Activated CD8-positive, alpha-beta memory T cell treated with anti-CD3 and anti-CD28 coated beads, Interleukin-2, amount 10 ng/mL, durations not matched to agents 7 days and 5 days (primary cell): ENCODE data around the gene EPB41L4B. TPM values are rescaled to one million over a fixed set of nuclear protein-coding genes. Genes with fewer than 3 reads are reported as not detected.
A peak's percentile ranks its signal among the peaks of the same experiment; 100 is the strongest.
"Not testable (repeated sequence)": the region's sequence is repeated elsewhere in the genome, so short reads cannot be mapped to it uniquely, and the experiment has no call there.

Experiments used
- ATAC-seq: fragments of 150-1000 bp; cut with Tn5 transposase; one replicate; pipeline ENCODE4 v1.10.0; 2021; ENCODE audit warnings: moderate library complexity
- CTCF ChIA-PET: fragments of 350-600 bp; sonication (Branson Sonifier 250); formaldehyde crosslinking; loops from one replicate; lab custom pipeline; 2021; ENCODE audit warnings: antibody characterized with exemption; lab: Charles Lee
- DNase-seq: peaks from one replicate; pipeline ENCODE4 v3.0.0-alpha.2; 2020
- H3K27ac Mint-ChIP-seq: one replicate; pipeline ENCODE4 v1.8.0; 2021; ENCODE audit warnings: mild to moderate bottlenecking, mixed read lengths
- H3K27me3 Mint-ChIP-seq: one replicate; pipeline ENCODE4 v1.8.0; 2021; ENCODE audit warnings: mixed read lengths
- H3K36me3 Mint-ChIP-seq: one replicate; pipeline ENCODE4 v1.8.0; 2021; ENCODE audit warnings: mild to moderate bottlenecking, mixed read lengths
- H3K4me1 Mint-ChIP-seq: one replicate; pipeline ENCODE4 v1.8.0; 2021; ENCODE audit warnings: mixed read lengths
- H3K4me3 Mint-ChIP-seq: one replicate; pipeline ENCODE4 v1.8.0; 2021; ENCODE audit warnings: mild to moderate bottlenecking, moderate library complexity, mixed read lengths
- H3K9me3 Mint-ChIP-seq: one replicate; pipeline ENCODE4 v1.8.0; 2022; ENCODE audit warnings: low read depth, mixed read lengths
- total RNA-seq, 2 experiments: library from RNA; stranded (reverse); gene quantifications; one replicate each; pipeline ENCODE4 v1.2.3, GENCODE V29; 2021

Gene EPB41L4B
- total RNA-seq: 1 to 10 TPM in 1 of 2 experiments, under 1 TPM in 1; 0.23 to 1.0 TPM

DNA sequence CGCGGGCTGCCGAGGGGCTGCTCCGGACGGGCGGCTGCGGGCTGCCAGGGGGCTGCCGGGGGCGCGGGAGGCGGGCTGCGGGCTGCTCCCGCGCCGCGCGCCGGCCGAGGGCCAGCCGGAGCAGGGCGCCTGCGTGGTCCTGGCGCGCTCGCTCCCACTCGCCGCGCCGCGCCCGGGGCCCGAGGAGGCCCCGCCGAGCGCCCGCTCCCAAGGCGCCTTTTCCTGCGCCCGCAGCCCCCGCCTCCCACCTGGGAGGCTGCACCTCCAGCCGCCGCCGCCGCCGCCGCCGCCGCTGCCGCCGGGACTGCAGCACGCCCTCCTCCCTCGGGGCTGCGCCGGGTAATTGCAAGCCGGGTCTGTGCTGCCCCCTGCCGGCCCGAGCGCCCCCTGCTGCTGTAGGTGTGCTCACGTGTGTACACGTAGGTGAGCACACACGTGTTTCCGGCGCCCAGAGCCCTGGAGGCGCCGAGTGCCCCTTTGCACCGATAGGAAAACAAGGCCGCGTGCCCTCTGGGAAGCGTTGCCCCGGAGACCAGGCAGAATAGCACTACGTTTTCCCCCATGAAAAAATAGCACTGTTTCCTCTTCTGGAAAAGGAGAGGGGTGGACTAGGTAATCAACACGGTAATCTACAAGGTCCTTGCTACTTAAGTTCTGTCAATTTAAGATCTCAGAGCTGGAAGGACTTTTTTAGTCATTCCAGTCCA lies at the start of gene EPB41L4B:
TSS of gene EPB41L4B (minus strand) at position 318 of the 707 bp plus-strand sequence. CDS start 613 bp downstream, outside the sequence.
- CTCF ChIA-PET: interaction anchor here (1.5 kb wide), 1 partner anchor 367 kb away, joined by 4 read pairs; no protein-coding TSS in a partner anchor
- Mint-ChIP-seq H3K4me3 (peak within 1 kb of the TSS; percentile 51), H3K27ac (no peak within 1 kb of the TSS)

DNA sequence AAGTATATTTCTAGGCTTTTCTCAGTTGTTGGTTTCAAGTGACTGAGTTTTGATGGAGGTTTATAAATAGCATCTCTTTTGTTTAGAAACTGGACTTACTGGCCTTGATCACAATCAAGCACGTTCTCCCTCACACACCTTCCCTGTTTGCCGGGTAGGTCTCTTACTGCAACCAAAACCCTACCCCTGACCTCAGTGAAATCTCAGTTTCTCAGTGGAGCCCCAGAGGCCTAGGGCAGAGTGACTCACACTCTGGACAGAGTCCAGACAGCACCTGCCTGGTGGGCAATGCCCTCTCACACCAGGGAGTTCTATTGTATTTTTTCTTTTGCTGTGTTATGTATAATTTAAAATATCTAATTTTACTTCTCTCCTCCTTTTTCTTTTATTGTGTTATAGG lies 48.4 kb upstream of the EPB41L4B start:
- DNase-seq (no peak), ATAC-seq (no peak)
- Mint-ChIP-seq H3K36me3 (no peaks in the 10 kb centered on the region), H3K27ac (no peak overlapping the region), H3K27me3 (peaks cover 5% of the 10 kb centered on the region), H3K4me3 (no peak overlapping the region), H3K4me1 (no peaks in the 10 kb centered on the region), H3K9me3 (peaks cover 2% of the 10 kb centered on the region)
- CTCF ChIA-PET: no interaction called here

More for the DNA sequence above, at the start of gene EPB41L4B:
- no peaks in the 10 kb centered on the region for H3K36me3 Mint-ChIP-seq
- no peaks in the 10 kb centered on the region for H3K9me3 Mint-ChIP-seq
- peak; percentile 99 for ATAC-seq
- DNase-seq: peak; percentile 91
- peaks cover 63% of the 10 kb centered on the region for H3K27me3 Mint-ChIP-seq
- H3K4me1 Mint-ChIP-seq: peaks cover 6% of the 10 kb centered on the region

DNA sequence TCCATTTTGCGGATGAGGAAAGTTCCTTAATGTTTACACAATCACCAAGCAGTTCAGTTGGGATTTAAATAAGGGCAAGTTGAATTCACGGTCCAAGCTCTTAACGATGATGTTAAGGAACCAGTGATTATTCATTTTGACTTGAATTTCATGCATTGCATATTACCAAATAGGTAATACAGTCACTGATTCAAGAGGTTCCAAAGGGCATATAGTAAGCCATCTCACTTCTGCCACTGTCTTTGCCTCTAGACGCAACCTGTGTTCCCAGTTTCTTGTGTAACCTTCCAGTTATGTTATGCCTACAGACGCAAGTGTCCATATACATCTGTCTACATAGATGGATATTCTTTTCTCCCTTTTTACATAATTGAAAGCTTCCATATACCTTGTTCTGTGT lies 39.9 kb upstream of the EPB41L4B start:
- DNase-seq (no peak), ATAC-seq (no peak)
- Mint-ChIP-seq H3K27me3 (peaks cover 5% of the 10 kb centered on the region), H3K4me3 (no peak overlapping the region), H3K36me3 (no peaks in the 10 kb centered on the region), H3K9me3 (no peaks in the 10 kb centered on the region), H3K4me1 (no peaks in the 10 kb centered on the region), H3K27ac (no peak overlapping the region)
- CTCF ChIA-PET: no interaction called here

DNA sequence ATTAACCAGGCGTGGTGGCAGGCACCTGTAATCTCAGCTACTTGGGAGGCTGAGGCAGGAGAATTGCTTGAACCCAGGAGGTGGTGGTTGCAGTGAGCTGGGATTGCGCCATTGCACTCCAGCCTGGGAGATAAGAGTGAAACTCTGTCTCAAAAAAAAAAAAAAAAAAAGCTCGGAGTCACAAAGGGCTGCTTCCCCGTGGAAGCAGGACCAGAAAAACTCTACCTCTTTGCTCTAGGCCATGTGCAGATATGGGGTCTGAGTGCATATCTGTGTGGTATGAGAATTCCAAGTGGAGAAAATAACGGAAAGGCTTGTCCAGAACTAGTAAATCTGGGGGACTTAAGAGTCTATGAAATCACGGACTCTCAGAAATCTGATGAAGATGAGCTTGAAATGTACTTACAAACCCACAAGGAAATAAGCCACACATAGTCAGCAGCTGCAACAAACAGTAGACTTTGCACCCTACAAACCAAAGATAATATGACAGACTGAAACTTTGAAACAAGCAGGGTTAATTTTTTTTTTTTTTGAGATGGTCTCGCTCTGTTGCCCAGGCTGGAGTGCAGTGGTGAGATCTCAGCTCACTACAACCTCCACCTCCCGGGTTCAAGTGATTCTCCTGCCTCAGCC lies 38.2 kb upstream of the EPB41L4B start:
- DNase-seq, H3K9me3 Mint-ChIP-seq, H3K27ac Mint-ChIP-seq, H3K36me3 Mint-ChIP-seq, ATAC-seq, CTCF ChIA-PET, H3K4me1 Mint-ChIP-seq, H3K4me3 Mint-ChIP-seq, H3K27me3 Mint-ChIP-seq: not testable (repeated sequence)

DNA sequence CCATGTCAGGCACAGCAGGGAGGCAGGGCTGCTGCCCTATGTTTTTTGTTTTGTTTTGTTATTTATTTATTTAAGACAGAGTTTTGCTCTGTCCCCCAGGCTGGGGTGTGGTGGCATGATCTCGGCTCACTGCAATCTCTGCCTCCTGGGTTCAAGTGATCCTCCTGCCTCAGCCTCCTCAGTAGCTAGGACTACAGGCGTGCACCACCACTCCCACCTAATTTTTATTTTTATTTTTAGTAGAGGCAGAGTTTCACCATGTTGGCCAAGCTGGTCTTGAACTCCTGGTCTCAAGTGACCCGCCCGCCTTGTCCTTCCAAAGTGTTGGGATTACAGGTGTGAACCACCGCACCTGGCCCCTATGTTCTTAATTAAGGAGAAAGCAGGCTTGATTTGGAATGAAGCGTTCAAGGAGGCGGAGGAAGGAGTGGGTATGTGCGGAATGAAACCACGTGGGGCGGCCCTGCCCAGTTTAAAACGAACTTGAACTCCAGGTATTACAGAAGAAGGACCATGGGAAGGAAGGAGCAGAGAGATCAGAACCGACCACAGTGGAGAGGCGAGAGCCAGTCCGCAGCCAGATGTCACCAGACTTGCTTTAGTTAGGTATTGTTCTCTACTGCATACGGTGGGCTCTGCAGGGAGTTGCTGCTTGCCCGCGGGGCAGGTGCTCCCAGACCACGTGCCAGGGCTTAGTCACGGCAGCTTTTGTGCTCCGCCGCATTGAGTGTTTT lies 34.9 kb upstream of the EPB41L4B start:
- Mint-ChIP-seq H3K9me3 (no peaks in the 10 kb centered on the region), H3K36me3 (no peaks in the 10 kb centered on the region), H3K4me3 (no peak overlapping the region), H3K27me3 (peaks cover 6% of the 10 kb centered on the region), H3K27ac (no peak overlapping the region), H3K4me1 (no peaks in the 10 kb centered on the region)
- DNase-seq: no peak
- no peak for ATAC-seq
- CTCF ChIA-PET: no interaction called here

DNA sequence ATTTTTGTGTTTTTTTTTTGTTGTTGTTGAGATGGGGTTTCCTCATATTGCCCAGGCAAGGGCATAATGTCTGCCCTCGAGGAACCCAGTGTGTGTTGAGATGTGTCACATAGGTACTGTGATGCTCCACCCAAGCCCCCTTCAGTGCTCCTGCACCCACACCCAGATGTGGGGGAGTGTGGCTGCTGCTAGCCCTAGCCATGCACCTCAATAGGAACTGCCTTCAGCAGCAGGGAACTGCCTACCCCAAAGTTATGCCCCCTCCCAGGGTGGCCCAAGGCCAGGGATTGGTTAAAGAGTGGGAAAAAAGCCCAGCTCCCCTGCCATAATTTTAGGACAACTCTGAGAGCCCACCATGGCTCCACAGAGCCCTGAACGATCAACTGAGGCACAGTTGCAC lies 33.3 kb upstream of the EPB41L4B start:
- no peak for ATAC-seq
- no peaks in the 10 kb centered on the region for H3K9me3 Mint-ChIP-seq

DNA sequence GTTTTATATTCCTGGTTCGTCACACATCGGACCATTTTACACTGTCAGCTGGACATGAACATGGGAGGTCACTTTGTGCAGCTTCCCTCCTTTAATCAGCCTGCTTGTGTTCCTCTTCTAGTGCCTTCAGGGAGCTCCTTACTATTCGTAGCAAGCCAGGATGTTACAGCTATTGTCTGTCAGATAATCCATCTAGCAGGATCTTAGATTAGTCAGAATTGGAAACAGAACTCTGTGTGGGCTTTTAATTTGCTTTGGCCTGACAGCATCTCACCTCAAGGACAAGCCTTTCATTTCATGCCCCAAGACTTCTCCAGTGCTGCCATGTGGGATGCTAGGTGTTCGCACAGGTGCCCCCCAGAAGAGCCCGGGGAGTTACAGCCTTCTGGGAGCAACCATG lies 30.2 kb upstream of the EPB41L4B start:
- H3K9me3 Mint-ChIP-seq: no peaks in the 10 kb centered on the region
- H3K4me1 Mint-ChIP-seq: no peaks in the 10 kb centered on the region
- DNase-seq (no peak), ATAC-seq (no peak)
- no peak overlapping the region for H3K27ac Mint-ChIP-seq
- H3K36me3 Mint-ChIP-seq: no peaks in the 10 kb centered on the region
- H3K27me3 Mint-ChIP-seq: peaks cover 3% of the 10 kb centered on the region
- no peak overlapping the region for H3K4me3 Mint-ChIP-seq
- CTCF ChIA-PET: no interaction called here

More for the DNA sequence above, 33.3 kb upstream of the EPB41L4B start:
- Mint-ChIP-seq H3K27me3 (peaks cover 3% of the 10 kb centered on the region), H3K4me1 (no peaks in the 10 kb centered on the region), H3K36me3 (no peaks in the 10 kb centered on the region), H3K27ac (no peak overlapping the region), H3K4me3 (no peak overlapping the region)
- DNase-seq: no peak
- CTCF ChIA-PET: no interaction called here

DNA sequence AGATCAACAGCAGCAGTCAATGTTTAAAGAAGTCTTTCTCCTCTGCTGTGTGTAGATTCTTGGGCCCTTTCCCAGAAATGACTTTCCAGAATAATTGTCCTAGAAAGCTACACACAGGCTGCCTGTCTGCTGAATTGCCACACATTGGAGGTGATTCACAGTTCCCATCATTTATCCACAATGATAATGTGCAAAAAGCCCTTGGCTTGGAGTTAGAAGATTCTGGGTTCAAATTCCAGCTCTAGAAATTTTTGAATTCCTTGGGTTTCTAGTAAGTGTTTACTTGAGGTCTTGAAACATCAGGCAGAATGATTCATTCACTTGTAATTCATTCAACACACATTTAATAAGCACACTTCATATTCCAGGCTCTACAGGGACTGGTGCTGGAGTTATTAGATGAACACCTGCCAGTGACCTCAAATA lies 28.6 kb upstream of the EPB41L4B start:
- CTCF ChIA-PET: no interaction called here
- DNase-seq: no peak
- Mint-ChIP-seq H3K9me3 (no peaks in the 10 kb centered on the region), H3K4me1 (no peaks in the 10 kb centered on the region), H3K27me3 (peaks cover 3% of the 10 kb centered on the region), H3K36me3 (no peaks in the 10 kb centered on the region), H3K27ac (no peak overlapping the region), H3K4me3 (no peak overlapping the region)
- no peak for ATAC-seq

DNA sequence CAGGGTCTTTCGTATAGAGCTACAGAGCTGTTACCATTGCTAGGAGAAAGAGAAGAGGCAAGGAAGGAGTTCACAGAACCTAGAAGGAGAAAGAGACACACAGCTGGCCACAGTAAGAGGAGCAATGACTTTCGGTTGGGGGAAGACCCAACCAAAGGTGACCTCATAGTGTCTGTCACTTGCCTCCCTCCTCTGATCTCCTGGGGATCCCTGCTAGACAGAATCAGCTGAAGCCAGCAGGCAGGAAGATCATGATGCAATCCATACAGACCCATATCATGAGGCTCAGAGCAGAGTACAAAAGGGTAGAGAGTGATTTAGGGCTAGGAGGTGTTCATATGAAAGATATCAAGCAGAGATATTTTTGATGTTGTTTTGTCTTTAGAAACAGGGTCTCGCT lies 26.0 kb upstream of the EPB41L4B start:
- Mint-ChIP-seq H3K9me3 (no peaks in the 10 kb centered on the region), H3K4me1 (no peaks in the 10 kb centered on the region), H3K27me3 (no peaks in the 10 kb centered on the region), H3K4me3 (no peak overlapping the region), H3K36me3 (no peaks in the 10 kb centered on the region), H3K27ac (no peak overlapping the region)
- CTCF ChIA-PET: no interaction called here
- ATAC-seq: no peak
- no peak for DNase-seq

DNA sequence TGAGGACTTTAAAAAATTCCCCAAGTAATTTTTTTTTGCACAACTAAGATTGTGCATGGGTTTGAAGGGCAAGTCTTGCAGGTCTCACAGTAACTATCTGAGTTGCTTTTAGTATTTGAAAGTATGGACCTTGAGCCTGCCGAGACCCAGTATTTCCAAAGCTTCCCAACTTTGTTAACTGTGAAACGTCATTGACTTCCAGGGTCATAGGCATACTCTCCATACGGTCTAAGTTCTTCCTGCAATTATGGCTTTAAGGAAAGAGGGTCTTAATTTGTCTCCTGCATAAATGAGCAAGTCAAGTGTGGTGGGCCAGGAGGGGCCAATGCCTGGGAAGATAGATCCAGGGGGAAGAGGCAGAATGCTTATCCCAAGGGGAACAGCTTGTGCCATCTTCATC lies 24.0 kb upstream of the EPB41L4B start:
- Mint-ChIP-seq H3K4me1 (no peaks in the 10 kb centered on the region), H3K36me3 (no peaks in the 10 kb centered on the region), H3K27me3 (no peaks in the 10 kb centered on the region), H3K9me3 (no peaks in the 10 kb centered on the region), H3K4me3 (no peak overlapping the region), H3K27ac (no peak overlapping the region)
- ATAC-seq: no peak
- CTCF ChIA-PET: no interaction called here
- no peak for DNase-seq

DNA sequence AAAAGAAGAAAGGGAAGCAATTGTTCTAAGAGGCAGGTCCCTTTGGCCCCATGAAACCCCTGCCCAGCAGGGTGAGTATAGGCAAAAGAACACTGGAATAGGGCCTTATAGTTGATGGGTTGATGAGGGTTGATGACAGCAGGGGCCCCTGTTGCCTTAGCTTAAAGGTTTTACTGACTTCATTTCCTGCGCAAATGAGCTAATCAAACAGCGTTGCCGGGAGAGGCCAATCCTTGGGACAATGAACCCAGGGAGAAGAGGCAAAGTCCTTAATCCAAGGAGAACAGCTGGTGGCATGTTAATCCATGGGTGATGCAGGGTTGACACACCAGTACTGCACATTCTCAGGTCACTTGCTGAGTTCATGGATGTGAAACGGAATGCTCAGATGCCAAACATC lies 22.0 kb upstream of the EPB41L4B start:
- Mint-ChIP-seq H3K4me3 (no peak overlapping the region), H3K27ac (no peak overlapping the region), H3K9me3 (no peaks in the 10 kb centered on the region), H3K36me3 (no peaks in the 10 kb centered on the region), H3K4me1 (no peaks in the 10 kb centered on the region), H3K27me3 (peaks cover 2% of the 10 kb centered on the region)
- CTCF ChIA-PET: interaction anchor here (1.0 kb wide), 1 partner anchor 99 kb away, joined by 3 read pairs; no protein-coding TSS in a partner anchor
- ATAC-seq (no peak), DNase-seq (no peak)

DNA sequence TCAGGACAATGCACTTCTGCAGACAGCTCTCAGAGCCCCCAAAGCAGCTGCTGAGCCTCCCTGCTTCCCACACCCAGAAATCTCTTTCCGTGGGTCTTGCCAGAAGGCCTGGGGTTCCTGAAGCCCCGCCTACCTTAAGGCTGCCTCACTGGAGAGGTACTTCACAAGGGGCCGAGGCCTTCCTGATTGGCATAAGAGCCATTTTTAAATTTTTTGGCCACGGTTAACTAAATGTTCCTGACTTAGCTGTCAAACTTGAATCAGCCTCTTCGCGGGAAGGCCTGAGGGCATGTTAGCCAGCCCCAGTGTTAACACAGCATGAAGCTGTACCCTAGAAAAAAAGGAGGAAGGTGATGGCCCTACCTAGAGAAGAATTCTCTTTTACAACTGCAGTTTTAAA lies 20.7 kb upstream of the EPB41L4B start:
- CTCF ChIA-PET: no interaction called here
- Mint-ChIP-seq H3K36me3 (no peaks in the 10 kb centered on the region), H3K27me3 (peaks cover 2% of the 10 kb centered on the region), H3K9me3 (no peaks in the 10 kb centered on the region), H3K27ac (no peak overlapping the region), H3K4me3 (no peak overlapping the region), H3K4me1 (no peaks in the 10 kb centered on the region)
- DNase-seq (no peak), ATAC-seq (no peak)

DNA sequence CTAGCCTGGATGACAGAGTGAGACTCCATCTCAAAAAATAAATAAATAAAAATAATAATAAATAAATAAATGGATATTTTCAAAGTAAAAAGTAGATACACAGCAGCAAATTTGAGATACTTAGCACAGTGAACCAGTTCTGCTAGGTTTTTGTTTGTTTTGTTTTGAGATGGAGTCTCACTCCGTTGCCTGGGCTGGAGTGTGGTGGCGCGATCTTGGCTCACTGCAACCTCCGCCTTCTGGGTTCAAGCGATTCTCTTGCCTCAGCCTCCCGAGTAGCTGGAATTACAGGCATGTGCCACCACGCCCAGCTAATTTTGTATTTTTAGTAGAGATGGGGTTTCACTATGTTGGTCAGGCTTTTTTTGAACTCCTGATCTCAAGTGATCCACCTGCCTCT lies 20.1 kb upstream of the EPB41L4B start:
- H3K27me3 Mint-ChIP-seq, H3K4me3 Mint-ChIP-seq, H3K4me1 Mint-ChIP-seq, H3K9me3 Mint-ChIP-seq, H3K27ac Mint-ChIP-seq, H3K36me3 Mint-ChIP-seq, ATAC-seq, DNase-seq, CTCF ChIA-PET: not testable (repeated sequence)
